Endothelial cell (in vitro differentiated cells): Measurements from ENCODE around the gene TPM2. TPM values are rescaled to one million over a fixed set of nuclear protein-coding genes. Genes with fewer than 3 reads are reported as not detected.

Experiments used
- DNase-seq: peaks from one replicate; pipeline ENCODE4 v3.0.0; 2021; ENCODE audit warnings: low spot score
- H3K27ac Mint-ChIP-seq: one replicate; pipeline ENCODE4 v1.8.0; 2021; ENCODE audit warnings: mixed read lengths, inconsistent platforms; ENCODE audit not compliant: unreplicated experiment
- H3K27me3 Mint-ChIP-seq: one replicate; pipeline ENCODE4 v1.8.0; 2021; ENCODE audit warnings: mild to moderate bottlenecking, moderate library complexity, mixed read lengths, inconsistent platforms; ENCODE audit not compliant: unreplicated experiment
- H3K36me3 Mint-ChIP-seq: one replicate; pipeline ENCODE4 v1.8.0; 2021; ENCODE audit warnings: mild to moderate bottlenecking, low read depth, mixed read lengths, inconsistent platforms; ENCODE audit not compliant: unreplicated experiment
- H3K4me1 Mint-ChIP-seq: one replicate; pipeline ENCODE4 v1.8.0; 2021; ENCODE audit warnings: mild to moderate bottlenecking, mixed read lengths, inconsistent platforms; ENCODE audit not compliant: unreplicated experiment
- H3K4me3 Mint-ChIP-seq: one replicate; pipeline ENCODE4 v1.8.0; 2021; ENCODE audit warnings: mild to moderate bottlenecking, mixed read lengths, inconsistent platforms; ENCODE audit not compliant: unreplicated experiment
- H3K9me3 Mint-ChIP-seq: one replicate; pipeline ENCODE4 v1.8.0; 2021; ENCODE audit warnings: mixed read lengths, inconsistent platforms; ENCODE audit not compliant: unreplicated experiment
- total RNA-seq: library from RNA; stranded (reverse); fragmentation: NEBNext Ultra II Directional; extraction: Animal tissue kit (Norgen Biotek cat#: 25700); gene quantifications from one replicate; pipeline ENCODE4 v1.2.1, GENCODE V29; 2021; ENCODE audit not compliant: unreplicated experiment
- TF ChIP-seq, protein P1 (sequence below): fragments of 200-600 bp; sonication (generic); IDR thresholded peaks from one replicate; pipeline ENCODE4 v1.5.0; 2021; ENCODE audit warnings: antibody characterized with exemption; ENCODE audit not compliant: unreplicated experiment

The TPM2 gene
- total RNA-seq, 1 donor from 2014 or later = 173 TPM

DNA sequence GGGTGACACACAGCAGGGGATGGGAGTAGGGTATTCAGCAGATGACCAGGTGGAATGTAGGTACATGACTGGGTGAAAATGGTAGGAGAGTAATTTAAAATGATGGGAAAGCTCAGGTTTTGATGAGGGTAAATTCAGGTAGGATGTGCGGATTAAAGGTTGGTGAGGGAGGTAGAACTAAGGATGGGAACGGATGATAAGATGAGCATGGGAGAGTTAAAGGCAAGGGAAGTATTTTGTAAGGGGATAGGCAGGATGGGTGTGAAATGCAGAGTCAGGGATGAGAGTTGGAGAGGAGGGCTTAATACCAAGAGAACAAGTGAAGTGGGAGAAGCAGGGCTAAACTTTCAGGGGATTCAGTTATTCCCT lies 40.7 kb upstream of the TPM2 start:
- H3K36me3 Mint-ChIP-seq = peaks cover 24% of the 10 kb centered on the region
- peaks cover 18% of the 10 kb centered on the region for H3K4me1 Mint-ChIP-seq
- TF ChIP-seq, protein P1, sequence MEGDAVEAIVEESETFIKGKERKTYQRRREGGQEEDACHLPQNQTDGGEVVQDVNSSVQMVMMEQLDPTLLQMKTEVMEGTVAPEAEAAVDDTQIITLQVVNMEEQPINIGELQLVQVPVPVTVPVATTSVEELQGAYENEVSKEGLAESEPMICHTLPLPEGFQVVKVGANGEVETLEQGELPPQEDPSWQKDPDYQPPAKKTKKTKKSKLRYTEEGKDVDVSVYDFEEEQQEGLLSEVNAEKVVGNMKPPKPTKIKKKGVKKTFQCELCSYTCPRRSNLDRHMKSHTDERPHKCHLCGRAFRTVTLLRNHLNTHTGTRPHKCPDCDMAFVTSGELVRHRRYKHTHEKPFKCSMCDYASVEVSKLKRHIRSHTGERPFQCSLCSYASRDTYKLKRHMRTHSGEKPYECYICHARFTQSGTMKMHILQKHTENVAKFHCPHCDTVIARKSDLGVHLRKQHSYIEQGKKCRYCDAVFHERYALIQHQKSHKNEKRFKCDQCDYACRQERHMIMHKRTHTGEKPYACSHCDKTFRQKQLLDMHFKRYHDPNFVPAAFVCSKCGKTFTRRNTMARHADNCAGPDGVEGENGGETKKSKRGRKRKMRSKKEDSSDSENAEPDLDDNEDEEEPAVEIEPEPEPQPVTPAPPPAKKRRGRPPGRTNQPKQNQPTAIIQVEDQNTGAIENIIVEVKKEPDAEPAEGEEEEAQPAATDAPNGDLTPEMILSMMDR = no peak
- H3K27ac Mint-ChIP-seq = no peak overlapping the region
- H3K9me3 Mint-ChIP-seq = no peaks in the 10 kb centered on the region
- H3K4me3 Mint-ChIP-seq = no peak overlapping the region
- no peak for DNase-seq
- peaks cover 13% of the 10 kb centered on the region for H3K27me3 Mint-ChIP-seq

DNA sequence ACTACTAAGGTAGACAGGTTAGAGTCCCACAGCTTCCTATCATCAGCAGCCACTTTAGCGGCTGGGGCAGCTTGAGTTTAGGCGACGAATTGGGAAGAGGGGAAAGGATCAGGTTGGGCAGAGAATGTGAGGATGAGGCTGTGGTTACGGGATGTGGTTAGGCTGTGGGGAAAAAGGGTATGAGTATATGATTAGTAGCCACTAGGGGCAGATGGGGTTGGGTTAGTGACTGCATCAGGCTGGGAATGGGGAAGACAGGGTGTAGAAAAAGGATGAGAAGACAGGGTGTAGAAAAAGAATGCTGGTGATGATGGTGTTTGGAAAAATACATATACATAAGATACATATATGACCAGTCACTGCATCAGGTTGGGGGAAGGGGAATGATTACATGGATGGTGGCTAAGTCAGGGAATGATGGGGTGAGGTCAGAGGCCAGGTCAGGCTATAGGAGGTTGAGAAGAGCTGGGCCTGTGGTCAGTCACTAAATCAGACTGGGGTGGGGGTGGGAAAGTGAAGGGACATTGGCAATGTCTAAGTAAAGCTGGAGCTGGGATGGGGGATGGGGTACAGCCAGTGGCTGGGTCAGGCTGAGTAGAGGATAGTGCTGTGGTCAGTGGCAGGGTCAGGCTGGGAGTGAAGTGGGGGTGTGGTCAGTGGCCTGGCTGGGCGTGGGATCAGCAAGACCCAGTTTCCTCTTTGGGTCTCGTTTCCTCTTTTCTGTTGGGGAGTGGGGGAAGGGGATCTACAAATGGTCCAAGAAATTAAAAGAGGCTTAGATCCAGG lies 40.2 kb upstream of the TPM2 start:
- peaks cover 15% of the 10 kb centered on the region for H3K27me3 Mint-ChIP-seq
- peak; percentile 39 for DNase-seq
- H3K9me3 Mint-ChIP-seq = no peaks in the 10 kb centered on the region
- TF ChIP-seq, protein P1 = peak; percentile 68
- peaks cover 21% of the 10 kb centered on the region for H3K4me1 Mint-ChIP-seq
- H3K36me3 Mint-ChIP-seq = peaks cover 24% of the 10 kb centered on the region
- H3K4me3 Mint-ChIP-seq = no peak overlapping the region
- H3K27ac Mint-ChIP-seq = no peak overlapping the region

DNA sequence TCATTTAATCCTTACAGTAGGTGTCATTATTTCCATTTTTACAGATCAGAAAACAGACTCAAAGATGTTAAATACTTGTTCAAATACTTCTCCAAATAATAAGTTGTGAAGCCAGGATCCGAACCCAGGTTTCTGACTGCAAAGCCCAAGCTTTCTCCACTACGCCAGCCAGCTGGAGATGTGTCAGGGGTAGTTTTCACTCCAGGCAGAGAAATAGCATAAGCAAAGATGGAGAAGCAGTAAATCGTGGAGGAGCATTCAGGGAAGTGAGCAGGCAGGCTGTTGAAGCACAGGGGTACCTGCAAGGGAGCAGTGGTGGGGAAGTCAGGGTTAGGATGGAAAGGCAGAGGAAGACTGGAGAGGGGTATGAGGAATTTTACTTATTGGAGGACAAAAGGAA lies 39.4 kb upstream of the TPM2 start:
- Mint-ChIP-seq H3K4me1 (peaks cover 28% of the 10 kb centered on the region), H3K4me3 (no peak overlapping the region), H3K27ac (no peak overlapping the region), H3K36me3 (peaks cover 30% of the 10 kb centered on the region), H3K9me3 (no peaks in the 10 kb centered on the region), H3K27me3 (peaks cover 16% of the 10 kb centered on the region)
- no peak for DNase-seq
- TF ChIP-seq, protein P1 = no peak

DNA sequence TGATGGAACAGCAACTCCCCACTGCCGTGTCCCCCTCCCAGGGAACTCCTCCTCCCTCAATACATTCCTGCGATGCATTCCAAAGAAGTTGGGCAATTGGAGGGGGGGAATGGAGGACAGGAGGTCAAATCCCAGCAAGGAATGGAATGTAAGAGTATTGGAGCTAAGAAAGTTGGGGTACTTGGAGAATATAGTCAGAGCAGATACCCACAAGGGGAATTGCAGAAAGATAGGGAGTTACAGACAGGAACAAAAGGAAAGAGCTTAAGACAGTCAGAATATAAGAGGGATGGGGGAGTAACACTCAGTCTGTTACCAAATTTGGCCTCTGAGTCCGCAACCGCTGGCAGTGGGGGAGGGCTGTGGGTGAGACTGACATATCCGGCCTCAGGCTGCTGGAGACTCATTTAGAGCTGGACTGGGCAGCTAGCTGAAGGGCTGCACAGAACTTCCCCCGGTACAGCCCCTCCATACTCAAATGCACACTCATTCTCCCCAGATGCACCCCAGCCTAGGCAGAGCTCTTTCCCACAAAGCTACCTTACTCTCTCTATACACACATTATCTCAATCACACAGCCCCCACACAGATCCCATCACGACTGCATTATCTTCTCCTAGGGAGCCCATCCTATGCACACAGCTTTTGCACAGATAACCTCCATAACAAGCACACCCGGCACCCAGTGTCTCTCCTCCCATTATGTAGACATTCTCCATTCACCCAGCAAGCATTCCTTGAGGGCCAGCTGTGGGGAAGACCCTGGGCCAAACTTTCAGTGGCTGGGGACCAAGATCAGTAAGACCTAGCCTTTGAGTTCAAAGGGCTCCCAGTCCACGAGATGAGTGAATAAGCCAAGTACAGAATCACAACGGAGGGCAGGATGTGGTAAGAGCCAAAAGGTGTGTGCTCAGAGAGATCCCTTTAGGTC lies 38.6 kb upstream of the TPM2 start:
- Mint-ChIP-seq H3K9me3 (no peaks in the 10 kb centered on the region), H3K27me3 (peaks cover 16% of the 10 kb centered on the region), H3K4me3 (no peak overlapping the region), H3K27ac (no peak overlapping the region), H3K36me3 (peaks cover 36% of the 10 kb centered on the region), H3K4me1 (peaks cover 27% of the 10 kb centered on the region)
- TF ChIP-seq, protein P1 = no peak
- DNase-seq = peak; percentile 68
